ENCODE data around the gene TAX1BP1. TPM values are rescaled to one million over a fixed set of nuclear protein-coding genes. Genes with fewer than 3 reads are reported as not detected.
A peak's percentile ranks its signal among the peaks of the same experiment; 100 is the strongest.

The TAX1BP1 gene
- total and polyA plus RNA-seq, 4 donors = 35.7 to 57.1 (median 52.9) TPM

DNA sequence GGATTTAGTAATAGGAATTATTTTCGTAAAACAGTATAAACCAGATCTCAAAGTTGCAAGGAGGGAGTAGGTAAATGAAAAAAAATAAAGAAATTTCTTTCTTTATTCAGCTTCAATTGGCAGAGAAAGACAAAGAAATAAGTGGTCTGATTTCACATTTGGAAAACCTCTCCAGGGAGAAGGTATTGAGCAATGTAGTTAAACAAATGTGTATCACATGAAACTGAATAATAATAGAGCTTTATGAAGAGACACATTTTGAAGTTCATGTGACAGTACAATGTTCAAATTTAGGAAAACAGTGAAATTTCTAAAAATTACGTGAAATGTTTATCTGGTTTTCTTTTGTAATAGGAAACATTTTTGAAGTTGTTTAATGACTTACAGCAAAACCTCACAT lies 63.0 kb downstream of the TAX1BP1 start:
- peak in 1 of 2 donors; percentile 10 for TF ChIP-seq HNF4A (conservative IDR thresholded peaks at IDR 0.05)
- no peak for TF ChIP-seq JUND (IDR thresholded peaks at IDR 0.05)
- 71% methylated on average over 2 of the region's 2 CpGs for WGBS
- Histone ChIP-seq H3K36me3 (ENCODE audit: control insufficient read depth in 4 of 4, insufficient read depth in 3 of 4, low read depth in 1 of 4, low read length in 3 of 4) (peaks cover 0 to 9% (median 1%) of the 10 kb centered on the region in 4 donors), H3K27me3 (ENCODE audit: control insufficient read depth in 4 of 4, insufficient read depth in 4 of 4, low read length in 3 of 4) (no peaks in the 10 kb centered on the region), H3K4me3 (ENCODE audit: low read depth in 1 of 3, low read length in 3 of 3) (no peak overlapping the region), H3K27ac (ENCODE audit: low read depth in 1 of 2, low read length in 2 of 2) (no peak overlapping the region), H3K4me1 (ENCODE audit: control insufficient read depth in 4 of 4, insufficient read depth in 4 of 4, low read length in 3 of 4) (peaks cover 0 to 5% (median 1%) of the 10 kb centered on the region in 4 donors), H3K9me3 (ENCODE audit: control insufficient read depth in 4 of 4, low read length in 3 of 4) (no peaks in the 10 kb centered on the region), H3K9ac (ENCODE audit: low read depth in 1 of 2, low read length in 2 of 2) (no peak overlapping the region)
- DNase-seq (ENCODE audit: low spot score) = no peak

DNA sequence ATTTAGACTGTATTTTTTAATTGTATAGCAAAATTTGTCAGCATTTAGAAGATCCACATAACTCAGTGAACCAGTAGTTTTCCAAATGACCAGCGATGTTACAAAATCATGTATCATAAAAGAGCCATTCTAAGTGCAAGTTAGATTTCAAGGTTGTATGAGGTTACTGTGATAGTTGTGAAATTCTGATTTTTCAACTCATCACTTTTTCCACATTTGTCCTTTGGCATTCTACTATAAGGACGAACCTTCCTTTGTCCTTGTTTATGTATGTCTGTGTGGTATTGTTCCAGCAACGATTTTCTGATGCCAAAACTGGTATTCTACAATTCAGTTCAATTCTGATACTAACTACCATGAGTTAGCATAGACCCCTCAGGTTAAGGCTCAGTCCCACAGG lies 64.2 kb downstream of the TAX1BP1 start:
- H3K4me3 ChIP-seq (ENCODE audit: low read depth in 1 of 3, low read length in 3 of 3) = no peak overlapping the region
- DNase-seq (ENCODE audit: low spot score) = no peak
- H3K4me1 ChIP-seq (ENCODE audit: control insufficient read depth in 4 of 4, insufficient read depth in 4 of 4, low read length in 3 of 4) = peaks cover 0 to 5% (median 1%) of the 10 kb centered on the region in 4 donors
- no peaks in the 10 kb centered on the region for H3K27me3 ChIP-seq (ENCODE audit: control insufficient read depth in 4 of 4, insufficient read depth in 4 of 4, low read length in 3 of 4)
- WGBS = 64% methylated on average over 3 of the region's 3 CpGs
- no peak overlapping the region for H3K9ac ChIP-seq (ENCODE audit: low read depth in 1 of 2, low read length in 2 of 2)
- peaks cover 0 to 7% (median 1%) of the 10 kb centered on the region in 4 donors for H3K36me3 ChIP-seq (ENCODE audit: control insufficient read depth in 4 of 4, insufficient read depth in 3 of 4, low read depth in 1 of 4, low read length in 3 of 4)
- H3K27ac ChIP-seq (ENCODE audit: low read depth in 1 of 2, low read length in 2 of 2) = no peak overlapping the region
- TF ChIP-seq, protein P1, sequence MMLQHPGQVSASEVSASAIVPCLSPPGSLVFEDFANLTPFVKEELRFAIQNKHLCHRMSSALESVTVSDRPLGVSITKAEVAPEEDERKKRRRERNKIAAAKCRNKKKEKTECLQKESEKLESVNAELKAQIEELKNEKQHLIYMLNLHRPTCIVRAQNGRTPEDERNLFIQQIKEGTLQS (IDR thresholded peaks at IDR 0.05) = no peak
- TF ChIP-seq FOXA1 (IDR thresholded peaks at IDR 0.05) (no peak), RXRA (IDR thresholded peaks at IDR 0.05) (peak; percentile 5 to 64)
- TF ChIP-seq, protein P2, sequence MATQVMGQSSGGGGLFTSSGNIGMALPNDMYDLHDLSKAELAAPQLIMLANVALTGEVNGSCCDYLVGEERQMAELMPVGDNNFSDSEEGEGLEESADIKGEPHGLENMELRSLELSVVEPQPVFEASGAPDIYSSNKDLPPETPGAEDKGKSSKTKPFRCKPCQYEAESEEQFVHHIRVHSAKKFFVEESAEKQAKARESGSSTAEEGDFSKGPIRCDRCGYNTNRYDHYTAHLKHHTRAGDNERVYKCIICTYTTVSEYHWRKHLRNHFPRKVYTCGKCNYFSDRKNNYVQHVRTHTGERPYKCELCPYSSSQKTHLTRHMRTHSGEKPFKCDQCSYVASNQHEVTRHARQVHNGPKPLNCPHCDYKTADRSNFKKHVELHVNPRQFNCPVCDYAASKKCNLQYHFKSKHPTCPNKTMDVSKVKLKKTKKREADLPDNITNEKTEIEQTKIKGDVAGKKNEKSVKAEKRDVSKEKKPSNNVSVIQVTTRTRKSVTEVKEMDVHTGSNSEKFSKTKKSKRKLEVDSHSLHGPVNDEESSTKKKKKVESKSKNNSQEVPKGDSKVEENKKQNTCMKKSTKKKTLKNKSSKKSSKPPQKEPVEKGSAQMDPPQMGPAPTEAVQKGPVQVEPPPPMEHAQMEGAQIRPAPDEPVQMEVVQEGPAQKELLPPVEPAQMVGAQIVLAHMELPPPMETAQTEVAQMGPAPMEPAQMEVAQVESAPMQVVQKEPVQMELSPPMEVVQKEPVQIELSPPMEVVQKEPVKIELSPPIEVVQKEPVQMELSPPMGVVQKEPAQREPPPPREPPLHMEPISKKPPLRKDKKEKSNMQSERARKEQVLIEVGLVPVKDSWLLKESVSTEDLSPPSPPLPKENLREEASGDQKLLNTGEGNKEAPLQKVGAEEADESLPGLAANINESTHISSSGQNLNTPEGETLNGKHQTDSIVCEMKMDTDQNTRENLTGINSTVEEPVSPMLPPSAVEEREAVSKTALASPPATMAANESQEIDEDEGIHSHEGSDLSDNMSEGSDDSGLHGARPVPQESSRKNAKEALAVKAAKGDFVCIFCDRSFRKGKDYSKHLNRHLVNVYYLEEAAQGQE (IDR thresholded peaks at IDR 0.05) = no peak
- H3K9me3 ChIP-seq (ENCODE audit: control insufficient read depth in 4 of 4, low read length in 3 of 4) = no peaks in the 10 kb centered on the region

DNA sequence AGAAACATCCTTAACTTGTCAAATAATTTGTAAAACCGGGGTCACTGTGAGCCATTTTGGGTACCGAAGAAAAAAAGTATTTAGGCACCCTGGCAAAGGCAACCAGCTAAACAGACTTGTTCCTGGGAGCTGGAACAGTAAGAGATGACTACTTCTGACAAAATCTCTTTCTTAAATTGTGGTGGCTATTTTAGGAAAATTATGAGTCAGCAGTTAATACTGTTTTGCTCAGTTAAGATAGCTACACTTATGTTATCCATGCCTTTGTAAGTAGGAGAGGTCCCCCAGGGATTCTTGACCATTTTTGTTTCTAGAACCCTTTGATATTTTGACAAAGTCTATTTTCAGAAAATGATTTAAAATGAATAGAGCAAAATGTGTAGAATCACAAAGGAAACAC lies 68.7 kb downstream of the TAX1BP1 start:
- TF ChIP-seq SP1 (IDR thresholded peaks at IDR 0.05) (no peak), JUND (IDR thresholded peaks at IDR 0.05) (no peak), HNF4A (conservative IDR thresholded peaks at IDR 0.05) (no peak), GABPA (IDR thresholded peaks at IDR 0.05 in 1 of 2, conservative IDR thresholded peaks at IDR 0.05 in 1 of 2) (no peak)
- TF ChIP-seq, protein P3, sequence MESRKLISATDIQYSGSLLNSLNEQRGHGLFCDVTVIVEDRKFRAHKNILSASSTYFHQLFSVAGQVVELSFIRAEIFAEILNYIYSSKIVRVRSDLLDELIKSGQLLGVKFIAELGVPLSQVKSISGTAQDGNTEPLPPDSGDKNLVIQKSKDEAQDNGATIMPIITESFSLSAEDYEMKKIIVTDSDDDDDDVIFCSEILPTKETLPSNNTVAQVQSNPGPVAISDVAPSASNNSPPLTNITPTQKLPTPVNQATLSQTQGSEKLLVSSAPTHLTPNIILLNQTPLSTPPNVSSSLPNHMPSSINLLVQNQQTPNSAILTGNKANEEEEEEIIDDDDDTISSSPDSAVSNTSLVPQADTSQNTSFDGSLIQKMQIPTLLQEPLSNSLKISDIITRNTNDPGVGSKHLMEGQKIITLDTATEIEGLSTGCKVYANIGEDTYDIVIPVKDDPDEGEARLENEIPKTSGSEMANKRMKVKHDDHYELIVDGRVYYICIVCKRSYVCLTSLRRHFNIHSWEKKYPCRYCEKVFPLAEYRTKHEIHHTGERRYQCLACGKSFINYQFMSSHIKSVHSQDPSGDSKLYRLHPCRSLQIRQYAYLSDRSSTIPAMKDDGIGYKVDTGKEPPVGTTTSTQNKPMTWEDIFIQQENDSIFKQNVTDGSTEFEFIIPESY (IDR thresholded peaks at IDR 0.05) = no peak

More for the DNA sequence above, 68.7 kb downstream of the TAX1BP1 start:
- no peak overlapping the region for H3K27ac ChIP-seq (ENCODE audit: low read depth in 1 of 2, low read length in 2 of 2)
- no peak overlapping the region for H3K4me3 ChIP-seq (ENCODE audit: low read depth in 1 of 3, low read length in 3 of 3)
- no peak overlapping the region for H3K9ac ChIP-seq (ENCODE audit: low read depth in 1 of 2, low read length in 2 of 2)
- no peaks in the 10 kb centered on the region for H3K27me3 ChIP-seq (ENCODE audit: control insufficient read depth in 4 of 4, insufficient read depth in 4 of 4, low read length in 3 of 4)
- WGBS = 95% methylated on average over 2 of the region's 2 CpGs
- H3K4me1 ChIP-seq (ENCODE audit: control insufficient read depth in 4 of 4, insufficient read depth in 4 of 4, low read length in 3 of 4) = no peaks in the 10 kb centered on the region
- DNase-seq (ENCODE audit: low spot score) = no peak
- no peaks in the 10 kb centered on the region for H3K9me3 ChIP-seq (ENCODE audit: control insufficient read depth in 4 of 4, low read length in 3 of 4)
- peaks cover 0 to 2% (median 0%) of the 10 kb centered on the region in 4 donors for H3K36me3 ChIP-seq (ENCODE audit: control insufficient read depth in 4 of 4, insufficient read depth in 3 of 4, low read depth in 1 of 4, low read length in 3 of 4)

Data from liver (tissue), 9 donors.